ENCODE data around the gene TLL1.

TLL1 gene

DNA sequence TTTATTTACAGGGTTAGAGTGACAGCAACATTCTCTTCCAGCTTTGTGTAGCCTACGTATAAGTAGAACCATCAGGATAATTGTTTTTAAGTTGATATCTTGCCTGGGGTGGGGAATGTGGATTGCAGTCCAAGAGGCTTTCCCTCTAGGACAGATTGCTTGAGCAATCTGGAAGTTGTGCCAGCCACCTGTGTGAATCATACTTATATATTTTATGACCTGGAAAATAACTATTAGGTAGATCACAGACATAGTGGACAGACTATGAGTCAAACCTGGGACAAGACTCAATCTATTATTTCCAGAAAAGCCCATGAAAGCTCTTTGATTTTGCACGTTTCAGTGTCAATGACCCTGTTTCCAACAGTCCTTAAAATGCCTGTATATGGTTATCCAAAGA lies 98.9 kb downstream of the TLL1 start:
- no peak for DNase-seq (ENCODE audit: low read depth)

DNA sequence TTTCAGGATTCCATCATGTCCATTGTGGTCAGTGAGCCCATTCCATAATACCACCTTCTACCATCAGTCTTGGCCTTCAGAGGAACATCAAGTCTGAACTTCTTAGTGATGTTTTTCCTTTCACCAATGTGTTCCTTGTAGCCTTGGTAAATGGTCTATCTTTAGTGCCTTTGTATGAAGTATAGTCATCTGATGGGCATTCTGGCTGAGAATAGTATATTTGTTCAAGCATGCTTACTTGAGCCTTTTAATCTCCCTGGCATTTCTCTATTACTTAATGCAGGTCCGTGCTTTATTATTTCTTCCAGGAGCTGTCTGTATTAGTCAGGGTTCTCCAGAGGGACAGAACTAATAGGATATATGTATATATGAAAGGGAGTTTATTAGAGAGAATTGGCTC lies 99.7 kb downstream of the TLL1 start:
- DNase-seq (ENCODE audit: low read depth), result no peak

DNA sequence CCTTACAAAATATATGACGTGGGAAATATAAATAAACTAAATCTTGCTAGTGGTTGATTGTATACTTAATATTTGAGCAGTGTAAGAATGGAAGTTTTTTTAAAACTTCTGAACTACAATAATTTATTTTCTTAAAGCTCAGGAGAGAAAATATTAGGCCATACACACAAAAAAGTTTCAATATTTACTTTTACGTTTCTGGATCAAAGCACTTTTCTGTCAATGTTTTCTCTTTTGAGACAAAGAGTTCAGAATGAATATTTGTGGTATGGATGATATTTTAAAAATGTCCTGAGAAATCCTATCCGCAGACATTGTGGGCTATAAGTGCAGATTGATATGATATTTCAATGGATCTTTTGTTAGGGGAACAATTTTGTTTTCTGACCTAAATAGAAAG lies 109.9 kb downstream of the TLL1 start:
- no peak for DNase-seq (ENCODE audit: low read depth)

DNA sequence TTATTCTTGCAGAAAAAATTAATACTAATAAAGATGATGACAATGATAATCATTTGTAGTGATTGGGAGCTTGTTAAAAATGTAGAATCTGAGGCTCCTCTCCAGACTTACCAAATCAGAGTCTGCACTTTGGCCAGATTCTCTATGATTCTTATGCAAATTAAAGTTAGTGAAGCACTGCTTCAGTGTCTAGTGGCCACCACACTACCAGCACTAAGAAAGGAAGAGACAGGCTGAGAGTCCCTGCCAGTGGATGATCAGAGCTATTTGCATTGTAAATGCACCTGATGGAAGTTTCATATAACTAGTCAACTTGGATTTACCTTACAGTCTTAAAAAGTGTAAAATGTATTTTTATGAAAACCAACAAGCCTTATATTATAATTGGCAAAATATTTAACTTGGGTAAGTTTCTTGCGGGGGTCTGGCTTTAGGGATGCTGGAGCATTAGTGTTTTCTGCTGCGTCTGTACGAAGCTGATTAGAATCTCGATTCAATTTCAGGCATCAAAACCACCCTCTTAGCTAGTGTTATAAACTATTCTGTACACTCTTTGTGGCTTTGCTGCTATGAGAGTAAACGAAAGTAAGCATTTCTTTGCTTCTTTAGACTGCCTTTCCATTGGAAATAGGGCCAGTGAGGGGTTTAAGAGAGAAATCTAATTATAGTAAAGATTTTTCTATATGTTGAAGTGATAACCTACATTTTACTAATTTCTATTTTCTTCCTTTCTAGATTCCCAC lies 114.1 kb downstream of the TLL1 start:
- DNase-seq (ENCODE audit: low read depth), result no peak

DNA sequence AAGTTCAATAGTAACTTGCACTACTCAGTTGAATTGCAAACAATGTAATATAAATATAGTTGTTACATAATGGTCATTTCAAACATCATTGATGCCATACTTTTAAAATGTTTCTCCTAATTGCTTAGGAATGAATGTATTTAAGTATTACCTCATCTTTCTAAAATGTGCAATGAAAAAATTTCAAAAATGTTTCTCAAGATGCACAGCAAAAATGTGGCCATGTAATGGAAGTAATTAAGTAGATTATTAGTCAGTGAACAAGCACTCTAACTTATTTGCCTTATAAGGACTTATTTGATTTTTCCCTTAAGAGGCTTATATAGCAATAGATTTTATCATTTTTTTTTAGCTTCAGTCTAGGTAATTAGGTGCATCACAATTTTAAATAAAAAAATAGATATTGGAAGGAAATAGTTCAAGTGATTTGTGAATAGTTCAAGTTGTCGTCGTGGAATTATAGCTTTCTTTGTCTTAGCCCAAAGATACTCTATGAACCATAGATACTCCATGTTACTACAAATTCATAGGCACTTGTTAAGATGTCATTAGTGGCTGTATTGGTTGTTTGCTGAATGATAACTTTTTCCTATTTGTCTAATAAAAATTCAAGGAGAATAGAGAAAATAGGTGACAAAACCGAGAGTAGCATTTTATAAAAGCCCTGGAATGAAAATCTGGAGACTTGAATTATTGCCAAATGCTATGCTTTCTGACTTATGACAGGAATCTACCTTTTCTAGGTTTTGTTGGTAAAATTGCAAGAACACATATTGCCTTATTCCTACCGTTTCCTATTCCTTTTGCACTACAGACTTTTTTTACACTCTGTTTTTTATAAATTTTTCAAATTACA lies 118.5 kb downstream of the TLL1 start:
- peak; percentile 40 for DNase-seq (ENCODE audit: low read depth)

DNA sequence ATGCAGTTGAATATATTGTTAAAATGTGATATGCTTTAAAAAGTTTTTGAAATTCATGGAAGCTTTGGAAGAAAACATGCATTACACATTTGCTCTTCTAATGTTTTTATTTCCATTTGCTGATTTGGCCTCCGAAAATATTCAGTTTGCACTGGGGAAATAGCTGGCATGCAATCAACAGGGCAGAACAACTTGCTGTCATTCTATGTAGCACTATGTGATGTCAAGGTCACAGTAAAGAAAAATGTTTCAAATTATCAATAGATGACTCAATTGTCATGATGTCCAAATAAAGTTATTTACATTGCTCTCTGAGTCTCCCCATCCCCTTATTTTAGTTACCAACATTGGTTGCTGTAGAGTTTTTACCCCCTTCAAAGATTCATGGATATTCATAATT lies 119.2 kb downstream of the TLL1 start:
- DNase-seq (ENCODE audit: low read depth), result no peak

DNA sequence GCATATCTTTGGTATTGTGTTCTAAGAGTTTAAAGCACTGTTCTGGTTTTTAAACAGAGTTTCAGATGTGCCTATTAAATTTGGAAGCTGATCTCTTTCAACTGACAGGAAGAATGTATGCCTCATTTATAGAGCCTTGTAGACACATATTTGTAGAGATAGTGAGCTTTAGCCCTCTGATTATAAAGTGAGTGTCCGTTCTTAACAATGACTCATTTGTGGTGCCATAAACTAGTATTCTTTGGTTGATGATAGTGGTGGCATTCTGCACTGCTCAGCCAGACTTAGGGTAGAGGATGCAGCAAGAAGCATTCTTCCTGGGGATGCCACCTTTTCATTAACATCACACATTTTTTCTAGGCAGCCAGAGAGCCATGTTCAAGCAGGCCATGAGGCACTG lies 121.7 kb downstream of the TLL1 start:
- DNase-seq (ENCODE audit: low read depth), result peak; percentile 51

DNA sequence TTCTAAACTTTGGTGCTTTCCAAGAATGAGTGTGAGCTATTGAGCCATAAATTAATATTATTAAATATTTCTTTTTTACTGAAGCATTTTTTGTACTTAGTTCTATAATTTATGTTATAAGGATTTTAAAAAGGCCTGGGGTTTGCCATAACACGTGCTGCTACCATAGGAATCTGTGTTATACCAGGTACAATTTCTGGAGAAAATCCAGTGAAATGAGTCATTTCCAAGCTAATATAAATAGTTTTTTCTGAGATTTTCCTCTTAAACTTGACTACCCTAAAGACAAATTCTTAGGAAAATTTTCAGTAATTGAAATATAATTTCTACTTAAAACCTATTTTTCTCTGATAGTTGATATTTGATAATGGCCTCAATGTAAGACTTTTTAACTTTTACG lies 130.8 kb downstream of the TLL1 start:
- no peak for DNase-seq (ENCODE audit: low read depth)

DNA sequence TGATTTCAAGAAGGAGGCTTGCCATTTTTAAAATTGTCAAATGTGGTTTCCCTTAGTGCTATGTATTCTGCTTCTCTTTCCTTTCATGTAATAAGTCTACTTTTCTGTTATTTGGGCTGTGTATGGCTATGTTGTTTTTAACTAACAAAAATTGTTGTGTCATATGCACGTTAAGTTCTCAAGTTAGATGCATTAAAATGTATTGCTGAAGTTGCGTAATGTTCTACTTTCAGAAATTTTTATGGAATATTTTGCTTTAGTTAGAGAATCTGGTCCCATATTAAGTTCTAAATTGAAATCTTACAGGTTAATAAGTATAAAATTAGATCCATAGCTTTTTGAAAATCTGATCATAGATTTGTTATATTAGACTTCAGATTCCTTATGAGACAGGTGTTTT lies 133.2 kb downstream of the TLL1 start:
- no peak for DNase-seq (ENCODE audit: low read depth)

DNA sequence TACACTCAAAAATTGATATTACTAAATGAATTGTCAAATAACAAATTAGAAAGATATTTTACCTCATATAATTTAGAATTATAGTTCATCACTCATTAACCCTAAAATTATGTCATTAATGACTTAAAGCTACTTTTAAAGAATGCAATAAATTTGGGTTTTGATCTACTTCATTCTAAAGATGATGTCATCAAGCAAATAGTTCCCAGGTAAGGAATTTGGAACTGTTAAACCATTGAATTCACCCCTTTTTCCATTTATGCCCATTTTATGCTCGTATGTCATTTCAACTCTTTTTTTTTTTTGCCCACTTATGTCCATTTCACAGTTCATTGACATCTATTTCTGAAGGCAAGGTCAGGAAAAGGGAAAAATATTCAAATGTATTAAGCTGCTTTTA lies 135.5 kb downstream of the TLL1 start:
- DNase-seq (ENCODE audit: low read depth), result no peak

DNA sequence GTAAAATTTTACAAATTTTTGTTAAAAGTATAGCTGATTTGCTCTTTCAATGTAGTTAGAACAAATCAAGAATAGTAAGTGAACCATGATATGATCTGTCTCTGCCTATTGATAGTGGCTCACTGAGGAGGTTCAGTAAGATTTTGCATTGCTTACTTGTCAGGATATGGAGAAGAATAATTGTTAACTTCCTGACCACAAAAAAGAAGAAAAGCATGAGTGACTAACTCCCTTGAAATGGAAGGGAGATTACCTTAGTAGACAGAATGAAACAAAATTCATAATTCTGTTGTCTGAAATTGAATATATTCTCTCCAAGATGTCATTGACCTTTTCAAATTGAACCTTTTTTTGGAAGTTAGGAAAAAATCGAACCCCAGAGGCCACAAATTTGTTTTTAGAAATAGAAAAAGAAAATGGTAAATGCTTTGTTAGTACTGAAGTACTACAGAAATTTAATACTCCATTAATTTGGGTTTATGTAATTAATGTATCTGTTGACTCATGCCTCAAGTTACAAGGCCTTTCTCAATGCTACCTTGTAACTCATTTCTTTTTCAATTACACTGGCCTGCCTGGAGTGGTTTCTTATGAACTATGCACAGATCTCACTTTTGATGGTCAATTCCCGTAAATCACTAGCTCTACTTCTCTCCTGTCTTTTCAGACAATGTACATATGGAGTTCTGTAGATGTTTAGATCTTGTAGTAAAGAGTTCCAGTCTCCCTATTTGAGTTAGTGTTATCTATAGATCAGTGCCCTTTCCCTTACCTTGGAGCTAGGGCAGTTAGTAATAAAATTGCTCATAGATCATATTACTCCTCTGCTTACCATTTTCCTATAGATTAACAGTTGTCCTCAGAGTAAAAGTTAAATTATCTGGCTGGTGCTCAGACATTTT lies 139.3 kb downstream of the TLL1 start:
- DNase-seq (ENCODE audit: low read depth), result peak; percentile 63

DNA sequence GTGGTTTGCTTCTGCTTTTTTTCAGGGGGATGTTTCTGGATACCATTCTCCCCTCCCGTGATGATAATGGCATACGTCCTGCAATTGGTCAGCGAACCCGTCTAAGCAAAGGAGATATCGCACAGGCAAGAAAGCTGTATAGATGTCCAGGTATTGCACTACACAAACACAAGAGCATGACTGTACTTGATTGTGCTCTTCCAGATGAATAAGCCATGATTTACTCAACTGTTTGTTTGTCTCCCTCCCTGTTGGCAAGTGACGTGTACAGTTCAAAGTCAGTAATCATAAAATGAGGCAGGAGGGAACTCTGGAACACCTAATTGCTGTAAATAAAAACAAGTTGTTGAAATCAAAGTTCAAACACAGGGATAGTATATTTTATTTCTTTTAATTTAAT lies 141.4 kb downstream of the TLL1 start:
- DNase-seq (ENCODE audit: low read depth), result peak; percentile 8

DNA sequence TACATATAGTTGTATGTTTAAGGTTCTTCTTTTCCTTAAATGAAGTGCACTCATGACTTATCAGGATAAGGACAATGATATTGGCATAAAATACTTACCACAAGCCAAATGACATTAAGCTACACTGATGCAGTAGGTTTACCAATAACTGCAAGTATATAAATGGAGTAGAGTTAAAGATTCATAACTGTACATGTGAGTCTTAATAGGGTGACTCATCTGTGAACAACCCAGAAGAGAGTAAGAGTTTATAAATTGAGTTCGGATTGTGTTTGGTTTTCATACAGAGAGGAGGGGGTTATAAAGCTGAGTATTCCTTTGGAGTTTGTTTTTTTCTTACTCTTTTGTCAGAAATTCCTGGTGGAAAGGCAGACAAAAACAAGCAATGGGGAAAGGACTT lies 144.8 kb downstream of the TLL1 start:
- no peak for DNase-seq (ENCODE audit: low read depth)

DNA sequence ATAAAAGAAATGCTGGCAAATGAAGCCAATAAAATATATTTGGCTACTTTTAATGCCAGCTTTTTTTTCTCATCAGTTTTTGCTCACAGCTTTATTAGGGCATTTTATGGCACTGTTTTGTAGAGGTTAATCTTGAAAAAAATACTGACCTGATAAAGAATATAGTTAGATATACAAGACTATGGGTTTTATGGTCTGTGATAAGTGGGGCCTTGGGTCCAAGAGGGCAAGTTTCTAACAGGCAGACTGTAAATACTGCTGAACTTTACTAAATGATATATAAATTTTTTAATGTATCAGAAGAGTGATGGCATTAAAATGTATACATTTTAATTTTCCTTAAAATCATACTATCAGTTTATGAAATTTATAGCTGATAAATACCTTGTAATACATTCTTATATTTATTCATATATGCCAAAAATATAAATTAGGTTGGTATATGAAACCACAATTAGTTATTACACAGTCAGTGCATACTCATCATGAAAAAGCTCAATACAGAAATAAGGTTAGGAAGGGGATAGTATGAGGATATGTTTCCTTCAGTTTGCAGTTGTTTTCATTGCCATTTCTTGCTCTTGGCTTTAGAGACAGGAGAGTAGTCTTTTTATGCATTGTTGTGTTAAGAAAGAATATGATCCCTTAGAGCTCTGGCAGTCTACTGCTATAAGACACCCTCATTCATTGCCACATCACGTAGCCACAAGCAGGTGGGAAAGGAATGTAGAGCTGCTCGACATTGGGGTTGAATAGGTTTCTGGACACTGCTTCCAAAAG lies 146.6 kb downstream of the TLL1 start:
- no peak for DNase-seq (ENCODE audit: low read depth)

DNA sequence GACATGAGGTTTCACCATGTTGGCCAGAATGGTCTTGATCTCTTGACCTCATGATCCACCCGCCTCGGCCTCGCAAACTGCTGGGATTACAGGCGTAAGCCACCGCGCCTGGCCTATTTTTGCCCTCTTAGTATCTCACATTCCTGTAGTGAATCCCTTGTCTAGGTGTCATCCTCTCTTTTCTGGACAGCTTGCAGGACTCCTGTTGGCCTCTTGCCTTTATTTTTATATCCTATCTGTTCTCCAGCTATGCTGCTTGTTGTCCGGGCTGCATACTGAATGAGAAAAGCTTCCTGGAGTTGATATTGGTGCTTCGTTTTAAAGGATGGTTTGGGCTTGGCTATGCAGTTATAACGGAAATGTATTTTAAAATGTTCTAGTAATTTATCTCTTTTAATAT lies 148.6 kb downstream of the TLL1 start:
- DNase-seq (ENCODE audit: low read depth), result no peak

DNA sequence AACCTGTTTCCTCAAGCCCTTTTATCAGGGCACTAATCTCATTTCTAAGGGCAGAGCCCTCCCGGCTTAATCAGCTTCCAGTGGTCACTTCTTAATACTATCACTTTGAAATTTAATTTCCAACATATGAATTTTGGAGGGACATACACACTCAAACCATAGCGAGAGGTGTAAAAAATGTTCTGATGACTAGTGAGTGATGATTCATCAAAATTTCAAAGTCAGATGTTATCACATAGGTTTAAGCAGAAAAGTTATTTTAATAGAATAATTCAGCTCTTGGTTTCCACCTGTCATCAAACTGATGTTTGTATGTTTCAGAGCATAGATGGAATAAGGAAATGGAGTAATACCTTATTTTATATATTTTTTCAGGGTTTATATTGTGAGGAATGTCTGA lies 161.9 kb downstream of the TLL1 start:
- DNase-seq (ENCODE audit: low read depth), result no peak

DNA sequence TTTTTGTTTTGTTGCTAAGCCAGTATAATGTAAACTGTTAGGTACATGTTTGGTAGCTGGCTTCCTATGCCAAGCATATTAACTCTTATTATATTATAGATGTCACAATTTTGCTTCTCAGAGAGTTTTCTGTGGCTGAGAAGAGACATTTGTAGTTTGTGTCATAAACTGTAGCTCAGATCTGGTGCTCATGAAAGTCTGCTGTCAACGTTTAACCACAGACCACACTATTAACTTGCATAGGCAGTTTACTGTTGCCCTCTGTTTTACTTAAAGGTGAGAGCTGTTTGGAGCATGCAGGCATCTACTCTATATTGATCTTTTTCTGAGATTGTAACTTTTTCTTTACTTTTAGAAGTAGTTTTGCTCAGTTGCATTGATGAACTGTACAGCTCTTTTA lies 166.8 kb downstream of the TLL1 start:
- DNase-seq (ENCODE audit: low read depth), result no peak

DNA sequence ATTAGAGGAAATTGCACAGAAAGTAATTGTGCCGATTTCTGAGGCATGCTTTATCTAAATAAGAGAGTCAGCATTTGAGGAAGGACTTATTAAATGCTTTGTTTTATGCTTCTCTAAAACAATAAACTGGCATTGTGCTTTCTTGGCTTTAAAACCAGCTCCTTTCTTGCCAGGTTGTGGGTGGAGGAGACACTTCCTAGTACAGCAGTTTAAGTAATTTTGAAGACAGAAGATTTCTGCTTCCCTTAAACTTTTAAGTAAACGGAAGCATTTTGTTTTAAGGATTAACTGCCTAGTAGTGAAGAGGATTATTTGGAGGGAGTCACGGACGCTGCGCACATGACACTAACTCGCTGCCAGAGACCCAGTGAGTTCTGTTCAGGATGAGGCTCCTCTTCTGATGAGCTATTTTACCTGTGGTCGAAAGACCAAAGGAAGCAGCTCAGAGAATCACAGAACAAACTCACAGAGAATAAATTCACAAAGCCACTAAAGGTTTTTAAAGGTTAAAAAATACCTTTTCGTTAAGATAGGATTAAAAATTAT lies 169.5 kb downstream of the TLL1 start:
- no peak for DNase-seq (ENCODE audit: low read depth)

DNA sequence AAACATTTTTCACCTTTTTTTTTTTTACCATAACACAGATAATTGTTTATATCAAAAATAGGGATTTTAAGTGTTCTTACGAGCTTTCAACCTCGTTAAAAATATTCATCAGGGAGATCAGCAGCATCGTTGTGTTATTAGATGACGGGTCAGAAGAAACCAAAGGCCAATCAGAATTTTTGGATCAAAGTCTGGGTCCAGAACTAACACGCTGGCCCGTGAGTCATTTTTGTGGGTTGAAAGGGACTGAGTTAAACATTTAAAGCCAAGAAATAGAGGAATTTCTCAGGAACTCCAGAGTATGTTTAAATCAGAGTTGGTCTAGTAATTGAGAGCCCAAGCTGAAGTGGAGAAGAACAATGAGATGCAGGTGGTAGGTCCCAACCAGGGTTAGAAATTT lies 170.8 kb downstream of the TLL1 start:
- DNase-seq (ENCODE audit: low read depth), result no peak

DNA sequence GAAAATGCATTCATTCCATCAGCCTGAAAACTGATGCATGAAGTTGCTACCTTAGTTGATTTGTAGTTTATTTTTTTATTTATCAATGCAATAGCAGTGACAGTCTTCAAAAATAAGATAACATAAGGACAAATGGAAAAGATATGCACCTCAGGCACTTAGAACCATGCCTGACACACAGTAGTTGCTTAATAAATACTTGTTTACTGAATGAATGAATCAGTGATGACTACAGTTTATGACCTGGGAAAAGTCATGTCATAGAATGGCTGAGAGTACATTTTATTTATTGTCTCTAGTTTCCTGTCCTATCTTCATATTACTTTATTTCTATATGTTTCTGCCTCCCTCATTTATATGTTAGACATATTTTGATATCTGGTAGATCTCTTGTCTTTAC lies 171.8 kb downstream of the TLL1 start:
- DNase-seq (ENCODE audit: low read depth), result no peak

DNA sequence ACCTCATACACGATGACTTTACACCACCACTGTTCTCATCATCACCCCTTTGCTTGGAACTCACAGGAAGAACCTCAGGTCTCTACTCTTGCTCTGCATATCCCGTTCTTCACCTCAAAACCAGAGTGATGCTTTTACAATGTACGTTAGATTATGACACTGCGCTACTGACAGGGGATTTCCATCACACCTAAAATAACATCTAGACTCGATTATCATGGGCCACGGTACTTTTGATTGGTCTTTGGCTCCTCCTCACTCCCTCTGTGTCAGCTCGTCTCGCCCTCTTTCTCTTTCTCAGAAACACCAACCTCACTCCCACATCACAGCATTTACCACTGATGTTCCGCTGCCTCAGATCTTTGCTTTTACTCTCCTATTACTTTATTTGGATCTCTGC lies 172.4 kb downstream of the TLL1 start:
- no peak for DNase-seq (ENCODE audit: low read depth)

DNA sequence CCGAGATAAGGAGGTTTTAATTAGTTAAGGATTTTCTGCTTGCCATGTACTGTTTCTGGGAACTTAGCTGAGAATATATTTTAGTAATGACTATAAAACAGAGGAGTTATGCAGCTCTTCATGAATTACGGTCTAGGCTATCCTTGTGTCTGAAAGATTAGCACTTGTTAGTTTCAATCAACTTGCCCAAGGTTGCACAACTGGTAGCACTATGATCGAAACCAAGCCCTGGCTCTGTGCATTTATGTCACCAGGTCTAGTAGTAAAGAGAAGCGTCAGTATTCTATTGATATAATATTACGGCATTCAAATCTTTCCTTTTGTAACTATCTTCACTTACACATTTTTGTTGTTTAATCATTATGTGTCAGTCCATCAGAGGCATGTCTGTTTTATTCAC lies 176.0 kb downstream of the TLL1 start:
- DNase-seq (ENCODE audit: low read depth), result no peak
